Endothelial cell of umbilical vein (primary cell): ENCODE measurements around the gene IKZF4. TPM values are rescaled to one million over a fixed set of nuclear protein-coding genes. Genes with fewer than 3 reads are reported as not detected.
A peak's percentile ranks its signal among the peaks of the same experiment; 100 is the strongest.

Experiments
- BruUV-seq: library from RNA; stranded (reverse); fragments of 400-500 nt; replicated peaks from 2 replicates; lab custom pipeline; 2021; lab: Mats Ljungman, UMichigan
- CTCF ChIA-PET: fragments of 300-600, 350-600 bp; sonication (Branson Sonifier 250); formaldehyde crosslinking; loops from one replicate; lab custom pipeline; 2021; ENCODE audit warnings: antibody characterized with exemption, inconsistent platforms; lab: Charles Lee
- POLR2A ChIA-PET: fragments of 300-600, 350-600 bp; sonication (Branson Sonifier 250); formaldehyde crosslinking; loops from one replicate; lab custom pipeline; 2021; ENCODE audit warnings: antibody characterized with exemption, inconsistent platforms; lab: Charles Lee
- DNase-seq: peaks from one replicate; pipeline ENCODE4 v3.0.0-alpha.2; 2011; ENCODE audit warnings: low read depth, low spot score
- FAIRE-seq: peaks from 2 replicates; lab custom pipeline; 2011; peaks lifted over from hg19 to GRCh38; lab: Jason Lieb, UNC
- H2AFZ ChIP-seq: 2 replicates; pipeline ENCODE4 v1.6.0; 2012; ENCODE audit warnings: low read depth, low read length, control low read depth, inconsistent platforms
- H3K27ac ChIP-seq: 2 replicates; pipeline ENCODE4 v1.5.1; 2011; ENCODE audit warnings: low read depth, mild to moderate bottlenecking, control low read depth, low read length, moderate library complexity; ENCODE audit not compliant: insufficient read depth
- H3K27me3 ChIP-seq, 2 experiments: 2 replicates each; pipeline versions ENCODE4 v1.6.0 to v1.6.1; 2011; ENCODE audit warnings: low read length in 2 of 2, mixed read lengths in 1 of 2; ENCODE audit not compliant: control insufficient read depth in 2 of 2, insufficient read depth in 2 of 2
- H3K36me3 ChIP-seq, 2 experiments: 2 replicates in 1 of 2; 3 replicates in 1 of 2; pipeline ENCODE4 v1.5.1; 2011; ENCODE audit warnings: low read length in 2 of 2, mild to moderate bottlenecking in 1 of 2, moderate library complexity in 1 of 2; ENCODE audit not compliant: control insufficient read depth in 2 of 2, insufficient read depth in 2 of 2; ENCODE audit errors: extremely low read depth in 1 of 2
- H3K4me1 ChIP-seq: 3 replicates; pipeline ENCODE4 v1.5.1; 2011; ENCODE audit warnings: mild to moderate bottlenecking, low read length; ENCODE audit not compliant: control insufficient read depth, insufficient read depth; ENCODE audit errors: extremely low read depth
- H3K4me2 ChIP-seq: 2 replicates; pipeline ENCODE4 v1.6.1; 2011; ENCODE audit warnings: low read length, control low read depth, mixed read lengths; ENCODE audit not compliant: insufficient read depth
- H3K4me3 ChIP-seq, 3 experiments: fragments of 200-600 bp in 1 of 3; sonication (generic), shearing (Covaris generic) in 1 of 3; replicated peaks in 1 of 3; 2 replicates each; pipeline ENCODE4 v1.5.1; 2011 to 2016; ENCODE audit warnings: control low read depth in 3 of 3, low read length in 3 of 3, mild to moderate bottlenecking in 2 of 3, inconsistent platforms in 1 of 3, low read depth in 1 of 3, moderate library complexity in 1 of 3; ENCODE audit not compliant: insufficient read depth in 1 of 3
- H3K79me2 ChIP-seq: 2 replicates; pipeline ENCODE4 v1.6.0; 2012; ENCODE audit warnings: low read length, inconsistent platforms; ENCODE audit not compliant: control insufficient read depth, insufficient read depth
- H3K9ac ChIP-seq: replicated peaks from 2 replicates; pipeline ENCODE3; 2011; ENCODE audit warnings: low read length, control low read depth; ENCODE audit not compliant: insufficient read depth; ENCODE audit errors: extremely low read depth
- H3K9me1 ChIP-seq: replicated peaks from 3 replicates; pipeline ENCODE4 v1.6.0; 2011; ENCODE audit warnings: mild to moderate bottlenecking, low read length; ENCODE audit not compliant: control insufficient read depth, insufficient read depth; ENCODE audit errors: extremely low read depth
- H3K9me3 ChIP-seq: replicated peaks from 2 replicates; pipeline ENCODE4 v1.5.1; 2012; ENCODE audit warnings: low read length, inconsistent platforms; ENCODE audit not compliant: control insufficient read depth, insufficient read depth
- H4K20me1 ChIP-seq: replicated peaks from 2 replicates; pipeline ENCODE3; 2011; ENCODE audit warnings: mild to moderate bottlenecking, low read length; ENCODE audit not compliant: control insufficient read depth, insufficient read depth; ENCODE audit errors: extremely low read depth
- CTCF ChIP-seq, 2 donors: IDR thresholded peaks; 1 replicate in 1 of 2; 2 replicates in 1 of 2; pipeline ENCODE4 v1.5.1; 2011; ENCODE audit warnings: low read length in 2 of 2, mild to moderate bottlenecking in 2 of 2, moderate library complexity in 2 of 2, control low read depth in 1 of 2, inconsistent platforms in 1 of 2, low read depth in 1 of 2; ENCODE audit not compliant: insufficient read depth in 1 of 2; ENCODE audit errors: extremely low read depth in 1 of 2
- EZH2 ChIP-seq: IDR thresholded peaks from 2 replicates; pipeline ENCODE4 v1.6.1; 2012; ENCODE audit warnings: borderline replicate concordance, low read depth, mild to moderate bottlenecking, moderate library complexity, low read length, inconsistent platforms; ENCODE audit not compliant: severe bottlenecking
- FOS ChIP-seq: IDR thresholded peaks from 2 replicates; pipeline ENCODE4 v1.6.1; 2011; ENCODE audit warnings: mild to moderate bottlenecking, low read length, moderate library complexity, borderline replicate concordance; ENCODE audit not compliant: insufficient read depth
- GATA2 ChIP-seq: IDR thresholded peaks from 2 replicates; pipeline ENCODE4 v1.7.0; 2011; ENCODE audit warnings: low read depth, mild to moderate bottlenecking, moderate library complexity, mixed read lengths, low read length; ENCODE audit not compliant: insufficient read length, insufficient read depth
- JUN ChIP-seq: IDR thresholded peaks from 2 replicates; pipeline ENCODE4 v1.6.1; 2011; ENCODE audit warnings: borderline replicate concordance, low read depth; ENCODE audit not compliant: insufficient read length, insufficient read depth
- MAX ChIP-seq: IDR thresholded peaks from 2 replicates; pipeline ENCODE4 v1.6.1; 2011; ENCODE audit not compliant: insufficient read depth, insufficient read length
- MYC ChIP-seq: IDR thresholded peaks from one replicate; pipeline ENCODE4 v1.6.1; 2011; ENCODE audit warnings: mild to moderate bottlenecking, low read depth, low read length
- POLR2A ChIP-seq: IDR thresholded peaks from 2 replicates; pipeline ENCODE4 v1.6.1; 2012; ENCODE audit warnings: low read depth, mild to moderate bottlenecking, control low read depth, low read length
- POLR2AphosphoS5 ChIP-seq: IDR thresholded peaks from 2 replicates; pipeline ENCODE4 v1.6.1; 2012; ENCODE audit warnings: low read depth, mild to moderate bottlenecking, control low read depth, low read length, moderate library complexity; ENCODE audit not compliant: insufficient read depth
- dilution Hi-C: fragments of 300-500 bp; cut with MboI; formaldehyde crosslinking; loops from one replicate; pipeline ENCODE4 v1.15.0; 2019; ENCODE audit warnings: low sequenced_read_pairs; ENCODE audit not compliant: extremely low pct_ligation_motif_present
- intact Hi-C: fragments of 100-400 bp; cut with micrococcal nuclease; formaldehyde crosslinking; loops from one replicate; pipeline ENCODE4 v1.10.0; 2022
- polyA plus RNA-seq, 4 experiments: library from polyadenylated mRNA; depleted of rRNA in 3 of 4; stranded (reverse) in 3 of 4; unstranded in 1 of 4; fragments of >200 nt; gene quantifications; 2 replicates each; pipeline versions ENCODE4 v1.2.1 to v1.2.3, GENCODE V29; 2011 to 2012; ENCODE audit warnings: missing spikeins in 1 of 4
- total RNA-seq: library from RNA; stranded (reverse); gene quantifications from 2 replicates; pipeline ENCODE4 v1.2.3, GENCODE V29; 2021

IKZF4 gene
- total and polyA plus RNA-seq, 2 donors (not counting 3 experiments of a cell fraction or from before 2014, with no cell fraction given): 3.4 to 5.4 TPM

DNA sequence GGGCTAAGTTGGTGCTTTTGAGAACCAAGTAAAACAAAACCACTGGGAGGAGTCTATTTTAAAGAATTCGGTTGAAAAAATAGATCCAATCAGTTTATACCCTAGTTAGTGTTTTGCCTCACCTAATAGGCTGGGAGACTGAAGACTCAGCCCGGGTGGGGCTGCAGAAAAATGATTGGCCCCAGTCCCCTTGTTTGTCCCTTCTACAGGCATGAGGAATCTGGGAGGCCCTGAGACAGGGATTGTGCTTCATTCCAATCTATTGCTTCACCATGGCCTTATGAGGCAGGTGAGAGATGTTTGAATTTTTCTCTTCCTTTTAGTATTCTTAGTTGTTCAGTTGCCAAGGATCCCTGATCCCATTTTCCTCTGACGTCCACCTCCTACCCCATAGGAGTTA, 48.8 kb upstream of the IKZF4 start:
- peak overlapping the region; percentile 78 for H3K27ac ChIP-seq
- no peaks in the 10 kb centered on the region for H3K27me3 ChIP-seq
- H3K36me3 ChIP-seq: peaks cover 1 to 3% of the 10 kb centered on the region in 2 experiments
- H3K9me1 ChIP-seq: no peaks in the 10 kb centered on the region
- H4K20me1 ChIP-seq: no peaks in the 10 kb centered on the region
- TF ChIP-seq CTCF (IDR thresholded peaks at IDR 0.05; ENCODE audit: extremely low read depth in 1 of 2, insufficient read depth in 1 of 2, low read depth in 1 of 2, low read length in 2 of 2) (no peak), GATA2 (no peak), FOS (no peak), POLR2AphosphoS5 (no peak), JUN (no peak), MAX (no peak), MYC (no peak), POLR2A (no peak), EZH2 (no peak)
- no TSS peak for BruUV-seq
- H3K79me2 ChIP-seq: peaks cover 38% of the 10 kb centered on the region
- dilution Hi-C loops (no loop called here), intact Hi-C loops (loop anchor here (2.0 kb wide), 1 partner anchor 39 kb away; no protein-coding TSS in a partner anchor)
- ChIA-PET POLR2A (no interaction called here), CTCF (interaction anchor here (2.1 kb wide), 1 partner anchor 14 kb away, joined by 11 read pairs; no protein-coding TSS in a partner anchor)
- DNase-seq: no peak
- no peak overlapping the region for H2AFZ ChIP-seq
- no peak for FAIRE-seq
- H3K9me3 ChIP-seq: no peaks in the 10 kb centered on the region
- peaks cover 26% of the 10 kb centered on the region for H3K4me1 ChIP-seq
- no peak overlapping the region for H3K9ac ChIP-seq
- H3K4me2 ChIP-seq: no peak overlapping the region
- H3K4me3 ChIP-seq: no peak overlapping the region
